Activated naive CD4-positive, alpha-beta T cell treated with anti-CD3 and anti-CD28 coated beads, Interleukin-2, amount 50 U/mL, for 24 hours (primary cell): ENCODE measurements around the gene COL9A3.
A peak's percentile ranks its signal among the peaks of the same experiment; 100 is the strongest.

ENCODE experiments used
- H3K27ac Mint-ChIP-seq: one replicate; pipeline ENCODE4 v1.8.0; 2021; ENCODE audit warnings: mild to moderate bottlenecking, mixed read lengths
- H3K27me3 Mint-ChIP-seq: one replicate; pipeline ENCODE4 v1.8.0; 2021; ENCODE audit warnings: mixed read lengths
- H3K36me3 Mint-ChIP-seq: one replicate; pipeline ENCODE4 v1.8.0; 2021; ENCODE audit warnings: mixed read lengths
- H3K4me1 Mint-ChIP-seq: one replicate; pipeline ENCODE4 v1.8.0; 2021; ENCODE audit warnings: mixed read lengths
- H3K4me3 Mint-ChIP-seq: one replicate; pipeline ENCODE4 v1.8.0; 2021; ENCODE audit warnings: mild to moderate bottlenecking, mixed read lengths
- H3K9me3 Mint-ChIP-seq: one replicate; pipeline ENCODE4 v1.8.0; 2021; ENCODE audit warnings: mixed read lengths

The COL9A3 gene

DNA sequence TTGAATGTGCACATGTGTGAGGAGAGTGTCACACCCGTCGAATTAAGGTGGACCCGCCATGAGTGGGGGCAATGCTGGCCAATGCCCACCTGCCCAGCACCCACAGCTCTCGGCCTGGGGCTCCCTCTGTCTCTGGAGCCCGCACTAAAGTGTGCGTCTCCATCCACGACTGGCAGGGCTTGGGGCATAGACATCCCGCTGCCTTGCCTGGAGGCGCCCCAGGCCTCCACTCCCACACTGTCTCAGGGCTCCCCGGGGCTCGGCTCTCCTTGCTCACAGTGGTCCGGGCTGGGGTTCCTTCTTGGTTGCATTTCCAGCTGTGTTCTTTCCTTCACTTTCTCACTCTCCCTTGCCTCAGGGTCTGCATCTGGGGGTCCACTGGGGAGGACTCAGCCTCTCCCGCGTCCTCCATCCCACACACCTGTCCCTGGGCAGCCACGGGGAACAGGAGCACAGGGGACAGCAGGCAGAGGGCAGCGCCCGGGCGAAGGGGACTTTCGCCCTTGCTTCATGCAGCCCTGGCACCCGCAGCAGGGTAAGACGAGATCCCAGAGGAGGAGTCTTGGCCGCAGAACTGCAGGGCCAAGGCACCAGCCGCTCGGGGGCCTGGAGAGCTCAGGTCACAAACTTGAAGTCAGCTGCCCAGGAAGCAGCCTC, 40.7 kb upstream of the COL9A3 start:
- H3K4me1 Mint-ChIP-seq = peaks cover 63% of the 10 kb centered on the region

GRCh38 chr20:62776692-62777527, 39.9 kb upstream of the COL9A3 start:
- Mint-ChIP-seq H3K4me1 (peaks cover 59% of the 10 kb centered on the region), H3K9me3 (no peaks in the 10 kb centered on the region), H3K36me3 (no peaks in the 10 kb centered on the region), H3K27me3 (no peaks in the 10 kb centered on the region), H3K4me3 (peak overlapping the region; percentile 74), H3K27ac (peak overlapping the region; percentile 96)

More for the DNA sequence above, 40.7 kb upstream of the COL9A3 start:
- no peaks in the 10 kb centered on the region for H3K27me3 Mint-ChIP-seq
- no peaks in the 10 kb centered on the region for H3K36me3 Mint-ChIP-seq
- H3K9me3 Mint-ChIP-seq = no peaks in the 10 kb centered on the region
- peak overlapping the region; percentile 96 for H3K27ac Mint-ChIP-seq
- H3K4me3 Mint-ChIP-seq = peak overlapping the region; percentile 23

- Mint-ChIP-seq H3K4me3 (peak overlapping the region; percentile 74), H3K27me3 (no peaks in the 10 kb centered on the region), H3K9me3 (no peaks in the 10 kb centered on the region), H3K27ac (peak overlapping the region; percentile 96), H3K4me1 (peaks cover 56% of the 10 kb centered on the region), H3K36me3 (no peaks in the 10 kb centered on the region)
Observed at GRCh38 chr20:62777528-62777830, 39.4 kb upstream of the COL9A3 start.

GRCh38 chr20:62778058-62778457, 38.8 kb upstream of the COL9A3 start:
- H3K27ac Mint-ChIP-seq = peak overlapping the region; percentile 77
- H3K4me1 Mint-ChIP-seq = peaks cover 55% of the 10 kb centered on the region
- H3K4me3 Mint-ChIP-seq = no peak overlapping the region

GRCh38 chr20:62778601-62779416, 38.0 kb upstream of the COL9A3 start:
- Mint-ChIP-seq H3K4me3 (no peak overlapping the region), H3K9me3 (no peaks in the 10 kb centered on the region), H3K36me3 (no peaks in the 10 kb centered on the region), H3K27ac (peak overlapping the region; percentile 77), H3K4me1 (peaks cover 48% of the 10 kb centered on the region), H3K27me3 (no peaks in the 10 kb centered on the region)

More at GRCh38 chr20:62778058-62778457, 38.8 kb upstream of the COL9A3 start:
- H3K27me3 Mint-ChIP-seq = no peaks in the 10 kb centered on the region
- no peaks in the 10 kb centered on the region for H3K9me3 Mint-ChIP-seq
- H3K36me3 Mint-ChIP-seq = no peaks in the 10 kb centered on the region

- Mint-ChIP-seq H3K27ac (no peak overlapping the region), H3K9me3 (no peaks in the 10 kb centered on the region), H3K4me1 (peaks cover 44% of the 10 kb centered on the region), H3K36me3 (no peaks in the 10 kb centered on the region), H3K4me3 (no peak overlapping the region), H3K27me3 (no peaks in the 10 kb centered on the region)
Observed at GRCh38 chr20:62779417-62779685, 37.5 kb upstream of the COL9A3 start.

DNA sequence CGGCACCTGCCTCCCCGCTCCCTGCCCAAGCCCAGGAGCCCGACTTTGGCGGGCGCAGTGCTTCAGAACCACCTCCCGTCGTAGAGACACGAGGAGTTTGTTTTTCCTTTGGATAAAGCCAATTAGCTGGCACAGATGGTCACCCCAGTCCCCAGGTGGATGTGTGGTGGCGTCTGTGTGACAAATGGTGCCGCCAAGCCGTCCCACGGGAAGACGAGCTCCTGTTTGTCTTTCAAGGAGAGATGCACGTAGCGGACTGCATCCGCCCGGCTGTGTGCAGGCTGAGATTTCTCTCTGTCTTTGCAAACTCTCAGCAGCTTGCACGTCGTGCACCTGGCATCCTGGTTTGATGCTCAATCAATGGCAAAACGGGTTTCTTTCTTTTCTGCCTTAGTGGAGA, 36.6 kb upstream of the COL9A3 start:
- H3K36me3 Mint-ChIP-seq = no peaks in the 10 kb centered on the region
- H3K27me3 Mint-ChIP-seq = no peaks in the 10 kb centered on the region
- no peak overlapping the region for H3K4me3 Mint-ChIP-seq
- no peaks in the 10 kb centered on the region for H3K9me3 Mint-ChIP-seq
- no peak overlapping the region for H3K27ac Mint-ChIP-seq
- peaks cover 35% of the 10 kb centered on the region for H3K4me1 Mint-ChIP-seq

GRCh38 chr20:62780696-62781095, 36.2 kb upstream of the COL9A3 start:
- Mint-ChIP-seq H3K4me1 (peaks cover 30% of the 10 kb centered on the region), H3K4me3 (no peak overlapping the region), H3K9me3 (no peaks in the 10 kb centered on the region), H3K27me3 (no peaks in the 10 kb centered on the region), H3K36me3 (no peaks in the 10 kb centered on the region), H3K27ac (no peak overlapping the region)

GRCh38 chr20:62782149-62782892, 34.5 kb upstream of the COL9A3 start:
- H3K9me3 Mint-ChIP-seq = no peaks in the 10 kb centered on the region
- no peak overlapping the region for H3K4me3 Mint-ChIP-seq
- H3K36me3 Mint-ChIP-seq = no peaks in the 10 kb centered on the region
- H3K27ac Mint-ChIP-seq = no peak overlapping the region
- peaks cover 14% of the 10 kb centered on the region for H3K4me1 Mint-ChIP-seq
- no peaks in the 10 kb centered on the region for H3K27me3 Mint-ChIP-seq

DNA sequence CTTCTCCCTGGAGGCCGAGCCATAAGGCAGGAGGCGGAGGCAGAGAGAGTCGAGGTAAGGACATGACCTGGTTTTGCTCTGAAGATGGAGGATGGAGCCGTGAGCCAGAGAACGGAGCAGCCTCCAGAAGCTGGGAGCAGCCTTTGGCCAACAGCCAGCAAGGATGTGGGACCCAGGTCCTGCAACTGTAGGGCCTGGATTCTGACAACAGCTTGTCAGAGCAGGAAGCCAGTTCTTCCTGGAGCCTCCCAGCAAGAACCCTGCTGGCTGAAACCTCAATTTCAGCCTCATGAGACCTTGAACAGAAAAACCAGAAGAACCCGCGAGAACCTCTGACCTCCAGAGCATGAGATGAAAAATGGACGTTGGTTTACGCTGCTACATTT, 34.0 kb upstream of the COL9A3 start:
- peaks cover 13% of the 10 kb centered on the region for H3K4me1 Mint-ChIP-seq
- no peaks in the 10 kb centered on the region for H3K27me3 Mint-ChIP-seq
- H3K36me3 Mint-ChIP-seq = no peaks in the 10 kb centered on the region
- no peak overlapping the region for H3K27ac Mint-ChIP-seq
- H3K4me3 Mint-ChIP-seq = no peak overlapping the region
- no peaks in the 10 kb centered on the region for H3K9me3 Mint-ChIP-seq

DNA sequence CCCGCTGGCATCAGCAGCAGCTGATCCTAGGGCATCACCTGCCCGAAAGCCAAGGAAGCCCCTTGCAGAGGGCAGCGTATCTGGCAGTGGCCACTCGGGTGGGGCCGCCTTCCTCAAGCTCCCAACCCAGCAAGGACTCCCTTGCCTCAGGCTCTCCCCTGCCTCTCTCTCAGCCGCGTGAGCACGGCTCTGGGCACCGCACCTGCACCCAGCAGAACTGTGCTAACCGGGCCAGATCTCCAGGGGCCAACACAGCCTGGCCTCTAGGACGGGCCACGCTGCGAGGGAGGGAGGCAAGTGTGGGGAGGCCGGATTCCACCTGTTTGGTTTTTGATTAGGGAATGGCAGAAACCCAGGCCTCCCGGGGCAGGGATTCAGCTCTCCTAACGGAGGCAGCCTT, 32.4 kb upstream of the COL9A3 start:
- Mint-ChIP-seq H3K27ac (no peak overlapping the region), H3K27me3 (no peaks in the 10 kb centered on the region), H3K4me3 (no peak overlapping the region), H3K36me3 (no peaks in the 10 kb centered on the region), H3K4me1 (peaks cover 7% of the 10 kb centered on the region), H3K9me3 (no peaks in the 10 kb centered on the region)

- no peak overlapping the region for H3K27ac Mint-ChIP-seq
- H3K4me1 Mint-ChIP-seq = peaks cover 7% of the 10 kb centered on the region
- no peaks in the 10 kb centered on the region for H3K36me3 Mint-ChIP-seq
- H3K9me3 Mint-ChIP-seq = no peaks in the 10 kb centered on the region
- H3K27me3 Mint-ChIP-seq = no peaks in the 10 kb centered on the region
- H3K4me3 Mint-ChIP-seq = no peak overlapping the region
Observed at GRCh38 chr20:62785393-62785792, 31.5 kb upstream of the COL9A3 start.

- no peaks in the 10 kb centered on the region for H3K27me3 Mint-ChIP-seq
- no peaks in the 10 kb centered on the region for H3K36me3 Mint-ChIP-seq
- H3K4me1 Mint-ChIP-seq = peaks cover 8% of the 10 kb centered on the region
- no peaks in the 10 kb centered on the region for H3K9me3 Mint-ChIP-seq
- H3K4me3 Mint-ChIP-seq = no peak overlapping the region
- no peak overlapping the region for H3K27ac Mint-ChIP-seq
Observed at GRCh38 chr20:62786157-62786556, 30.7 kb upstream of the COL9A3 start.

- Mint-ChIP-seq H3K27me3 (no peaks in the 10 kb centered on the region), H3K27ac (no peak overlapping the region), H3K4me3 (no peak overlapping the region), H3K9me3 (no peaks in the 10 kb centered on the region), H3K36me3 (no peaks in the 10 kb centered on the region), H3K4me1 (peaks cover 16% of the 10 kb centered on the region)
Observed at GRCh38 chr20:62787321-62787720, 29.5 kb upstream of the COL9A3 start.

GRCh38 chr20:62787866-62788265, 29.0 kb upstream of the COL9A3 start:
- Mint-ChIP-seq H3K36me3 (no peaks in the 10 kb centered on the region), H3K9me3 (no peaks in the 10 kb centered on the region), H3K27me3 (no peaks in the 10 kb centered on the region), H3K4me3 (no peak overlapping the region), H3K4me1 (peaks cover 16% of the 10 kb centered on the region), H3K27ac (no peak overlapping the region)
